C4-2B (cell line): ENCODE measurements around the gene DOCK10.

ENCODE experiments used
- ZFX ChIP-seq: fragments of 450-650 bp; IDR thresholded peaks from 2 replicates; pipeline ENCODE4 v1.6.1; 2017
- TF ChIP-seq, protein P1 (sequence below): fragments of 450-650 bp; conservative IDR thresholded peaks from 2 replicates; pipeline ENCODE4 v1.5.1; 2017; ENCODE audit warnings: mild to moderate bottlenecking

- TF ChIP-seq, protein P1, sequence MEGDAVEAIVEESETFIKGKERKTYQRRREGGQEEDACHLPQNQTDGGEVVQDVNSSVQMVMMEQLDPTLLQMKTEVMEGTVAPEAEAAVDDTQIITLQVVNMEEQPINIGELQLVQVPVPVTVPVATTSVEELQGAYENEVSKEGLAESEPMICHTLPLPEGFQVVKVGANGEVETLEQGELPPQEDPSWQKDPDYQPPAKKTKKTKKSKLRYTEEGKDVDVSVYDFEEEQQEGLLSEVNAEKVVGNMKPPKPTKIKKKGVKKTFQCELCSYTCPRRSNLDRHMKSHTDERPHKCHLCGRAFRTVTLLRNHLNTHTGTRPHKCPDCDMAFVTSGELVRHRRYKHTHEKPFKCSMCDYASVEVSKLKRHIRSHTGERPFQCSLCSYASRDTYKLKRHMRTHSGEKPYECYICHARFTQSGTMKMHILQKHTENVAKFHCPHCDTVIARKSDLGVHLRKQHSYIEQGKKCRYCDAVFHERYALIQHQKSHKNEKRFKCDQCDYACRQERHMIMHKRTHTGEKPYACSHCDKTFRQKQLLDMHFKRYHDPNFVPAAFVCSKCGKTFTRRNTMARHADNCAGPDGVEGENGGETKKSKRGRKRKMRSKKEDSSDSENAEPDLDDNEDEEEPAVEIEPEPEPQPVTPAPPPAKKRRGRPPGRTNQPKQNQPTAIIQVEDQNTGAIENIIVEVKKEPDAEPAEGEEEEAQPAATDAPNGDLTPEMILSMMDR: no peak
- no peak for TF ChIP-seq ZFX
These were observed 240.9 kb downstream of the DOCK10 start for GRCh38 chr2:224801360-224801759.
